Erythroblast (primary cell): Measurements from ENCODE around the gene HOXD3.

Experiments used
- DNase-seq, 2 experiments: peaks; one replicate each; lab custom pipeline; 2025; lab: John Stamatoyannopoulos, UW
- GATA1 ChIP-seq: IDR thresholded peaks from 2 replicates; pipeline ENCODE4 v1.6.1; 2011; ENCODE audit warnings: low read depth, mild to moderate bottlenecking, control low read depth, low read length, moderate library complexity
- POLR2A ChIP-seq: IDR thresholded peaks from 2 replicates; pipeline ENCODE4 v1.6.1; 2011; ENCODE audit warnings: mild to moderate bottlenecking, low read length

The HOXD3 gene

DNA sequence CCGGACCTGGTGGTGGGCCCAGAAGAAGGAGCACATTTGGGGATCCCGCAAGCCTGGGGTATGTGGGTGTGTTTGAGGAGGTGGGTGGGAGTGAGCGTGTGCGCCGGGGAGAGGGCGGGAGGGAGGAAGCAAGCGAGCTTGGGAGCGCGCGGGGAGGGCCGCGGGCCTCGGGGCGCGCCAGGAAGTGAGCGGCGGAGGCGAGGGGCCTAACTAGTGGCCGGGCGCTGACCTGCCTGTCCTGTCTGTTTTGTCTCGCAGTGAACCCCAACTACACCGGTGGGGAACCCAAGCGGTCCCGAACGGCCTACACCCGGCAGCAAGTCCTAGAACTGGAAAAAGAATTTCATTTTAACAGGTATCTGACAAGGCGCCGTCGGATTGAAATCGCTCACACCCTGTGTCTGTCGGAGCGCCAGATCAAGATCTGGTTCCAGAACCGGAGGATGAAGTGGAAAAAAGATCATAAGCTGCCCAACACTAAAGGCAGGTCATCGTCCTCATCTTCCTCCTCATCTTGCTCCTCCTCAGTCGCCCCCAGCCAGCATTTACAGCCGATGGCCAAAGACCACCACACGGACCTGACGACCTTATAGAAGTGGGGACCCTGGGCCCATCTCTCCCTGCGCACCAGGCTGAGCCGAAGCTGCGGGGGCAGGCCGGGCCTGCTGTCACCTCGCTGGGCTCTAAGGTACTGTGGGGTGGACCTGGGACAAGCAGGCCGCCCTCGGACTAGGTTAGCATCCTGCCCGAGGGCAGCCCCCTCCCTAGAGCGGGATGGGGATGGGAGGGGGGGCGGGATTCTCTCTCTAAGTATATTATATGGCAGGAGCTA, 4.5 kb upstream of the HOXD3 start:
- no peak for TF ChIP-seq POLR2A
- no peak for TF ChIP-seq GATA1
- DNase-seq, result no peak

- TF ChIP-seq POLR2A, result no peak
- no peak for TF ChIP-seq GATA1
- DNase-seq, result no peak
Measured at GRCh38 chr2:176154576-176155252, 2.4 kb upstream of the HOXD3 start.

DNA sequence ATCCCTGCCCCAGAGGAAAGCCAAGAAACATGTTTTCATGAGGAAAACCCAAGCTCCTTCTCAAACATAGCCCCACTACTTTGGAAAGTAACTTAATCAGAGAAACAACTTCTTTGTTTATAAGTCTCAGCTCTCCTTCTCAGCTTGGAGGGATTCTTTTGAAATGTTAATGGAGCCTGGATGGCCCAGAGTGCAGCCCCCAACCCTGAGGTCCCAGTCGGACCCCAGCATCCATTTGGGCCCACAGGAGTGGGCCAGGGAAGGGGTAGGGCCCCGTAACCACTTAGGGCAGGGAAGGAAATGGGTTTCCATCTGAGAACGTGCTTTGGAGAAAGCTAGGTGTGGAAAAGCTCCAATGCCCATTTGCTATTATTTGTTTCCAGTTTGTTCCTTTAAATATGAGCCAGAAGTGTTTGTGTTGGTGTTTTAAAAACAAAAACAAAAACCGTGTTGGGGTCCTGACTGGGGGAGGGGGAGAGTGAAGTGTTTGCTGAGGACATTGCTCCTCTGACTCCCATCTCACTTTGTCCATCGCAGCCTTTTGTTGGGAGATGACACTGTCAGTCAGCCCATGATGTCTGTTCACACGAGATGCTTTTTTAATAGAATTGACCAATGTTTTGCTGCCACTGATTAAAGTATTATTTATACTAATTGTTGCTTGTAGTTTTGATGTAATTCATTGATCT, 1.6 kb upstream of the HOXD3 start:
- no peak for DNase-seq
- TF ChIP-seq GATA1 (no peak), POLR2A (no peak)

GRCh38 chr2:176156301-176156806, 753 bp upstream of the HOXD3 start:
- no peak for DNase-seq
- TF ChIP-seq GATA1 (no peak), POLR2A (no peak)

GRCh38 chr2:176157499-176158185, 535 bp downstream of the HOXD3 start:
- no peak for TF ChIP-seq GATA1
- no peak for TF ChIP-seq POLR2A
- no peak for DNase-seq

- no peak for DNase-seq
- TF ChIP-seq GATA1, result no peak
- TF ChIP-seq POLR2A, result no peak
Measured at GRCh38 chr2:176158186-176158591, 1.1 kb downstream of the HOXD3 start.

DNA sequence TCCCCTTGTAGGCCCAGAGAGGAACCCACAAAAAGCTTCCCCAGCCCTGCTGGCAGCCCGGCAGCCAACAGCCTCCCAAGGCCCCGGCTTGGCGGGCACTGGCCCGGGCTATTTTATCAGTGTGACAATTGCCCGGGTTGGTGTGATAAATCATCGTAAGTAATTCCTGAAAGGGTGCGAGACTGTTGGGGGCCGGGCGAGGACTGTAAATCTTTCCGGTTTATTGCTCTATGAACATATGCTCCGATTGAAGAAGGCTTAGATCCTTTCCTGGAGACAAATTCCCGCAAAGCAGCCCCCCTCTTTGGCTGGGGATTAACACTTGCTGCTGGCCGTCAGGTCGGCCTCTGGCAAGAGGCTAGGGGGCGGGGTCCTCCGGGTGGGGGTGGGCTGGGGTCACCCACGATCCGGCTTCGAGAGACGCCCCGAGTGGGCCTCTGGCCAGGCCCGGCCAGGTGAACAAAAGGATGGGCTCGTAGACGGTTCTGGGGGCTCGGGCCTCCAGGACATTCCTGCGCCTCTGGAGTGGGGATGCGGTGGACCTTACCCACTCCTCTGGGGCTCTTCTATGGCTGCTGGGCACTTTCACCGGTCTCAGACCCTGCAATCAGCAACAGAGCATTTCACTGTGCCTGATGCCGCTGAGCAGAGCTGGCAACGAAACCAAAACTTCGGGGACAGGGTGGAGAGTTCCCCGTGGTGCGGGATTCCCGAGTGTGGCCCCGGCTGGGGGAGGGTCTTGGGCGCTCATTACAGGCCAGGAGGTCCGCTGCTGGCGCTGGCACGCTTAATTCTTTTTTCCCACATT, 2.0 kb downstream of the HOXD3 start:
- no peak for TF ChIP-seq GATA1
- no peak for TF ChIP-seq POLR2A
- DNase-seq, result no peak

DNA sequence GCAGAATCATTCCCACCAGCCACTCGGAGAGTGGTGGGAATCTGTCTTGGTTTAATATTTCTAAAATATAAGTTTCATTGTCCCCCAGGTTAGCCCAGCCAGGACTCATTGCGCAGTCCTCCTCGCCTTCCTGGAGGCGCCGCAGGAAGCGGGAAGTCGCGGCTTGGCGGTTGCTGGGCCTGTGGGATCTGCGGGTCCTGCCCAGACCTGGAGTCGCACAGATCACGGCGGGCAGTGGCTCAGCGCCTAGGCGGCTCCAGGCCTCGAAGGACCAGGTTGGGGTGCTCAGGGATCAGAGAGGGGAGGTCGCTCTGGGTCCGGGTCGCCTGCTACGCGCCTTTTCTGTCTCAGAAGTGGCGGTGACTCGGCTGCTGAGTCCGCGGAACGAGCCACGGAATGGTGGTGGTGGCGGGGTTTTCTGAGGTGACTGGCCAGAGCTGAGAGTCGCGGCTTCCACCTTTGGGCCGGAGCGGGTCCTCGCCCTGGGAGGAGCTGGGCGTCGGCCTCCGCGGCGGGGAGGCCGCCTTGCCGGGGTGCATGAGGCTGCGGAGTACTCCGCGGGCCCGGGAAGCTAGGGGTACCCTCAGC, 2.6 kb downstream of the HOXD3 start:
- DNase-seq, result no peak
- no peak for TF ChIP-seq GATA1

DNA sequence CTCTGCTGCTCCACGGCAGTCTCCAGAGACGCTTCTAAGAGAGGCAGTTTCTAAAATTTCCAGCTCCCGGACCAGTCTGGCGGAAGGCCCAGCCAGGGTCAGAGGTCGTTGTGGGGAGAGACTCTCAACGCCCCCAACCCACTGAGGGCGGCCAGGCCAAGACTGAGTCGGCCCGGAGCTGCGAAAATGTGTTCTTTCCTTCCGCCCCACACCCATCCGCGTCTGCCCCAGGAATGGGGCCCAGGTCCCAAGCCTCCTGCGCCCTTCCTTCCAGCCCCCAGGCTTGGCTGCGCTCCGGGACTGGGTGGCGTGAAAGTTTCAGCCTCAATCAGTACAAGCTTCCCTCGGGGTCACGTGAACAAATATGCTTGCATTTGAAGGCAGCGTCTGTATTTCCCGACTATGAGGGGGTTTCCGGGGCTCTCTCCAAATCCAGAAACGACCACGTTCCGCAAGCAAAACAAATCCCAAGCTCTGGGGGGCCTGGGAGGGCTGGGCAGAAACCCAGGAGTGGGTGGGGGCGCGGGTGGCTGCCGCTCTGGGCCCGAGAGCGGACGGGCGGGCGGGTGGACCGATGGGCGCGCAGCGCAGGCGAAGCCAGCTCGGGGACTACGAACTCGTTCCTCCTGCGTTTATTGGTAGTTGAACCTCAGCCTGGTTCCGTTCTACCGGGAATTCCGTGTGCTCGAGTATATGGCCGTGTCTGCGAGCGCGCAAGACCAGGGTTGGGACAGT, 3.3 kb downstream of the HOXD3 start:
- TF ChIP-seq GATA1, result no peak
- TF ChIP-seq POLR2A, result no peak

DNA sequence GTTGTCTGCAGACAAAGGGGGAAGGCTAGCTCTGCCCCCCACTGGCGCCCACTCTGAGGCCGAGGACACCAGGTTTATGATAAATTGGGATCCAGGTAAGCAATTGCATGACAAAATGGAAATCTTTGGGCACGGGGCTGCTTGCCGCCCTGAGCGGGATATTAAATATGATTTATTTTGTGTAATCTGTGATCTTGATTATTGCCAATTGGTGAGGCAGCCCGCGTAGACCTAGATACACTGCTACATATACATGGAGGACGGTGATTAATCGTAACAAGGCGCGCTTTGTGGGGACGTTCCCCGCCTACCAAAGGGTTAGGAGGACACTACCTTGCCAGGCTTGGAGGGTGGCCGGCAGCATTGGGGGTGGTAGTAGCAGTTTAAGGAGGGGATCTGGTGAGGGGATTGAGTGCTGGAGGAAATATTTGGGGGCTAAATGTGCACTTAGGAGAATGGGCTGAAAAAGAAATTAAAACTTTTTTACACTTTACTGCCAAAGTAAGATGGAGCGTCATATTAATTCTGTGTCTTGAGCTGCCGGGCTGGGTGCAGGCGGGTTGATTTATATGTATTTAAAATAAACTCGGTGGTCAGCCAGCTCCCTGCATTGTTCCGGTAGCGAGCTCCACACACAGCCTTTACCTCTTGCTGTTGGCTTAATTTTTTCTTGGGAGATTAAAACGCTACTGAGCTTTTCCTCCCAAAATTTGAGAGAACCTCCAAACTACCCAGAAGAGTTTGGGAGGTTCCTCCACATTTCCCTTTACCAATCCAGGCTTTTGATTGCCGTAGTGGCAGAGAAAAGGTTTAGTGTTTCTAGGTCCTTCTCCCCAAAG, 4.1 kb downstream of the HOXD3 start:
- DNase-seq, result no peak
- no peak for TF ChIP-seq POLR2A
- TF ChIP-seq GATA1, result no peak

More for the DNA sequence above, 3.3 kb downstream of the HOXD3 start:
- DNase-seq, result no peak

GRCh38 chr2:176161825-176162626, 4.9 kb downstream of the HOXD3 start:
- TF ChIP-seq GATA1 (no peak), POLR2A (no peak)
- no peak for DNase-seq
